ENCODE data around the gene HAND2.

DNA sequence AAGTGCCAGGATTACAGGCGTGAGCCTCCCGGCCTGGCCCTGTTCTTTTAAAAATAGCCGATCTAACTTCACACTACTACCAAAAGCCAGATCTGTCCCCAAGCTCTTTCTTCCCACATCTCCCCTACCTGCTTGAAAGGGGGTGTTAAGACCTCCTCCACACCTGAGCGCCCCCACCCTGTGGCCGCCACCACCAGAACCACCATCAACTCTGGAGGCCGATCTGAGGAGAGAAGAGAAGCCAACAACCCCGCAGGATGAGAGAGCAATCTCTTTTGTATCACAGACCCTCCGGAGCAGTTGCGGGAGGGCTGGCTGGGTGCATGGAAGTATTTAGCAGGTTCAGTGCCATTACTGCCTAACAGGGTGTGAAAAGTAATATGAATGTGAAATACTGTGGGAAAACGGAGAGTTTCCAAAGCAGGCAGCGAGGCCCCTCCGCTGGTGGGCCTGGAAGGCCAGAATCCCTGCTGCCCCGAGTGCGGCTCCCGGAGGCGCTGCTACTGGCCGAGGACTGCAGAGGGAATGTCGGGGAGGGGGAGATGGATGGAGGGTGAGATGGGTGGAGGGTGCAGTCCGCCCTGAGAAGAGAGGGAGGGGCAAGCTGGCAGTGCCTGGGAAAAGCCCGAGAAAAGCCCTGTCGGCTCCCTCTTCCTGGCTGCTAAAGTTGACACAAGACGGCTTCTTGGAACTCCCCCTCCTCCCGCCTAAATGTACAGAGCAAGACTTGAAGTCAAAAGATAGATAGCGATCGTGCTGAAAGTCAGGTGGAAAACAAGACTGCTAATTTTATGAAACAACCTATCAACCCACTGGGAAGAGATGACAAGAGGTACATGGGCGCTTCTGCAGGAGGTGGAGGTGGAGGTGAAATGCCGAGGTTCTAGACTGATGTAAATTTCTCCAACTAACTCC, 22.3 kb downstream of the HAND2 start:
- TF ChIP-seq POLR2A (IDR thresholded peaks at IDR 0.05; ENCODE audit: low read length) (no peak), GATA1 (IDR thresholded peaks at IDR 0.05; ENCODE audit: low read depth, low read length) (no peak)

Measured in erythroblast (primary cell).